ENCODE data around the gene OSBPL10.

OSBPL10 gene

GRCh38 chr3:31828007-31828406 lies 153.1 kb downstream of the OSBPL10 start (continued):
- TF ChIP-seq CREB5 (CRISPR knock-in tag; IDR thresholded peaks at IDR 0.05; ENCODE audit: low read depth) = no peak
- TF ChIP-seq ZNF8 (CRISPR knock-in tag; IDR thresholded peaks at IDR 0.05) = no peak
- TF ChIP-seq RARB (CRISPR knock-in tag; IDR thresholded peaks at IDR 0.05) = no peak
- TF ChIP-seq BACH2 (CRISPR knock-in tag; IDR thresholded peaks at IDR 0.05; ENCODE audit: borderline replicate concordance) = no peak
- no peak for TF ChIP-seq SNAI2 (CRISPR knock-in tag; IDR thresholded peaks at IDR 0.05)
- TF ChIP-seq TCF4 (CRISPR knock-in tag; IDR thresholded peaks at IDR 0.05; ENCODE audit: borderline replicate concordance) = no peak
- TF ChIP-seq ZNF70 (CRISPR knock-in tag; IDR thresholded peaks at IDR 0.05) = no peak
- no peak for TF ChIP-seq ISL1 (CRISPR knock-in tag; IDR thresholded peaks at IDR 0.05)

- no peak for ATAC-seq
- TF ChIP-seq BACH2 (CRISPR knock-in tag; IDR thresholded peaks at IDR 0.05; ENCODE audit: borderline replicate concordance) (no peak), ESRRG (CRISPR knock-in tag; IDR thresholded peaks at IDR 0.05) (no peak), ZFP3 (CRISPR knock-in tag; IDR thresholded peaks at IDR 0.05) (no peak), GLIS3 (CRISPR knock-in tag; IDR thresholded peaks at IDR 0.05) (no peak), SNAI2 (CRISPR knock-in tag; IDR thresholded peaks at IDR 0.05) (no peak), TSHZ2 (CRISPR knock-in tag; IDR thresholded peaks at IDR 0.05) (no peak), ZFP30 (CRISPR knock-in tag; IDR thresholded peaks at IDR 0.05) (no peak), CREB5 (CRISPR knock-in tag; IDR thresholded peaks at IDR 0.05; ENCODE audit: low read depth) (no peak), ZNF565 (CRISPR knock-in tag; conservative IDR thresholded peaks at IDR 0.05; ENCODE audit: low read depth) (no peak), TOX (CRISPR knock-in tag; IDR thresholded peaks at IDR 0.05; ENCODE audit: borderline replicate concordance) (no peak), OSR1 (CRISPR knock-in tag; IDR thresholded peaks at IDR 0.05) (no peak), ZNF70 (CRISPR knock-in tag; IDR thresholded peaks at IDR 0.05) (no peak), CSRNP3 (CRISPR knock-in tag; IDR thresholded peaks at IDR 0.05) (no peak), PPARA (CRISPR knock-in tag; IDR thresholded peaks at IDR 0.05; ENCODE audit: borderline replicate concordance) (no peak), RARB (CRISPR knock-in tag; IDR thresholded peaks at IDR 0.05) (no peak), ZNF8 (CRISPR knock-in tag; IDR thresholded peaks at IDR 0.05) (no peak), TCF4 (CRISPR knock-in tag; IDR thresholded peaks at IDR 0.05; ENCODE audit: borderline replicate concordance) (no peak), ISL1 (CRISPR knock-in tag; IDR thresholded peaks at IDR 0.05) (no peak)
These were observed 157.9 kb downstream of the OSBPL10 start for GRCh38 chr3:31823184-31823583.

- ATAC-seq = no peak
- TF ChIP-seq ISL1 (CRISPR knock-in tag; IDR thresholded peaks at IDR 0.05) = no peak
- no peak for TF ChIP-seq ZC3H10 (CRISPR knock-in tag; IDR thresholded peaks at IDR 0.05)
- no peak for TF ChIP-seq BACH2 (CRISPR knock-in tag; IDR thresholded peaks at IDR 0.05; ENCODE audit: borderline replicate concordance)
- no peak for TF ChIP-seq ARNTL (CRISPR knock-in tag; IDR thresholded peaks at IDR 0.05; ENCODE audit: borderline replicate concordance, low read depth)
- TF ChIP-seq PATZ1 (CRISPR knock-in tag; IDR thresholded peaks at IDR 0.05; ENCODE audit: borderline replicate concordance) = no peak
These were observed 159.9 kb downstream of the OSBPL10 start for GRCh38 chr3:31821118-31821517.

All from SK-N-SH treated with all-trans-retinoic acid at 6 μM for 48 hours (cell line).